B cell (primary cell): Measurements from ENCODE around the gene HOXB13. TPM values are rescaled to one million over a fixed set of nuclear protein-coding genes. Genes with fewer than 3 reads are reported as not detected.
"Not testable (repeated sequence)": the region's sequence is repeated elsewhere in the genome, so short reads cannot be mapped to it uniquely, and the experiment has no call there.

Source experiments
- ATAC-seq: fragments of 200-7000 bp; cut with Tn5 transposase; one replicate; pipeline ENCODE4 v1.10.0; 2021; ENCODE audit warnings: low read depth, mild to moderate bottlenecking, moderate number of reproducible peaks, moderate library complexity
- CTCF ChIA-PET: fragments of 350-600 bp; sonication (Branson Sonifier 250); formaldehyde crosslinking; loops from one replicate; lab custom pipeline; 2021; ENCODE audit warnings: antibody characterized with exemption, inconsistent platforms; lab: Charles Lee
- POLR2A ChIA-PET: fragments of 350-600 bp; sonication (Branson Sonifier 250); formaldehyde crosslinking; loops from one replicate; lab custom pipeline; 2021; ENCODE audit warnings: antibody characterized with exemption; lab: Charles Lee
- DNase-seq: peaks from one replicate; pipeline ENCODE4 v3.0.0; 2013
- H2AFZ ChIP-seq: 2 replicates; pipeline ENCODE4 v1.6.1; 2012; ENCODE audit warnings: mild to moderate bottlenecking, low read depth, low read length; ENCODE audit not compliant: insufficient read depth, poor library complexity, severe bottlenecking
- H3K27ac ChIP-seq, 2 donors: 1 replicate in 1 of 2; 2 replicates in 1 of 2; pipeline ENCODE4 v1.5.1; 2012 to 2013; ENCODE audit warnings: low read length in 2 of 2, mild to moderate bottlenecking in 2 of 2, moderate library complexity in 1 of 2
- H3K27me3 ChIP-seq, 4 experiments: fragments of 200-600 bp in 1 of 4; sonication (generic) in 1 of 4; replicated peaks in 1 of 4; 1 replicate in 2 of 4; 2 replicates in 2 of 4; pipeline versions ENCODE4 v1.6.1 to v1.7.0; 2013 to 2016; ENCODE audit warnings: low read length in 3 of 4, mild to moderate bottlenecking in 2 of 4, mixed read lengths in 1 of 4, moderate library complexity in 1 of 4; ENCODE audit not compliant: insufficient read depth in 4 of 4, control insufficient read depth in 3 of 4; ENCODE audit errors: control extremely low read depth in 1 of 4
- H3K36me3 ChIP-seq, 2 experiments: replicated peaks in 1 of 2; 1 replicate in 1 of 2; 2 replicates in 1 of 2; pipeline versions ENCODE4 v1.6.1 to v1.7.1; 2013; ENCODE audit warnings: low read length in 1 of 2; ENCODE audit not compliant: insufficient read depth in 2 of 2, control insufficient read depth in 1 of 2; ENCODE audit errors: control extremely low read depth in 1 of 2, extremely low read depth in 1 of 2
- H3K4me1 ChIP-seq, 2 donors: fragments of 200-600 bp in 1 of 2; sonication (generic) in 1 of 2; 1 replicate in 1 of 2; 2 replicates in 1 of 2; pipeline versions ENCODE4 v1.5.1 to v1.6.1; 2013 to 2017; ENCODE audit warnings: low read length in 2 of 2; ENCODE audit not compliant: control insufficient read depth in 2 of 2, insufficient read depth in 2 of 2
- H3K4me2 ChIP-seq: replicated peaks from 2 replicates; pipeline ENCODE3; 2012; ENCODE audit warnings: mild to moderate bottlenecking, low read depth, low read length; ENCODE audit not compliant: poor library complexity, severe bottlenecking
- H3K4me3 ChIP-seq, 5 experiments: fragments of 200-600 bp in 1 of 5; sonication (generic) in 1 of 5; 1 replicate in 3 of 5; 2 replicates in 2 of 5; pipeline versions ENCODE4 v1.5.1 to v1.7.0; 2011 to 2016; ENCODE audit warnings: low read length in 4 of 5, mild to moderate bottlenecking in 4 of 5, low read depth in 2 of 5, control low read depth in 1 of 5, moderate library complexity in 1 of 5; ENCODE audit not compliant: insufficient read depth in 1 of 5; ENCODE audit errors: control extremely low read depth in 1 of 5, extremely low read depth in 1 of 5
- H3K79me2 ChIP-seq: fragments of 200-600 bp; sonication (generic); one replicate; pipeline ENCODE4 v1.6.0; 2016; ENCODE audit warnings: low read length; ENCODE audit not compliant: control insufficient read depth, insufficient read depth
- H3K9ac ChIP-seq: fragments of 200-600 bp; sonication (generic); 2 replicates; pipeline ENCODE4 v1.6.1; 2017; ENCODE audit warnings: mild to moderate bottlenecking, low read length, moderate library complexity
- H3K9me3 ChIP-seq, 3 donors: one replicate each; pipeline versions ENCODE4 v1.6.1 to v1.7.1; 2013; ENCODE audit warnings: low read length in 2 of 3; ENCODE audit not compliant: control insufficient read depth in 2 of 3, insufficient read depth in 1 of 3; ENCODE audit errors: control extremely low read depth in 1 of 3
- H4K20me1 ChIP-seq: 2 replicates; pipeline ENCODE4 v1.6.0; 2012; ENCODE audit warnings: mild to moderate bottlenecking, low read length; ENCODE audit not compliant: insufficient read depth, control insufficient read depth, poor library complexity, severe bottlenecking
- H3K27ac Mint-ChIP-seq: one replicate; pipeline ENCODE4 v1.8.0; 2021; ENCODE audit warnings: mixed read lengths
- H3K27me3 Mint-ChIP-seq: one replicate; pipeline ENCODE4 v1.8.0; 2021; ENCODE audit warnings: mixed read lengths
- H3K4me1 Mint-ChIP-seq: one replicate; pipeline ENCODE4 v1.8.0; 2021; ENCODE audit warnings: mixed read lengths
- H3K4me3 Mint-ChIP-seq: one replicate; pipeline ENCODE4 v1.8.0; 2021; ENCODE audit warnings: mixed read lengths
- H3K9me3 Mint-ChIP-seq: one replicate; pipeline ENCODE4 v1.8.0; 2022; ENCODE audit warnings: mixed read lengths; ENCODE audit not compliant: insufficient read depth
- CTCF ChIP-seq: fragments of 200-600 bp; IDR thresholded peaks from one replicate; pipeline ENCODE4 v1.8.0; 2022; ENCODE audit warnings: antibody characterized with exemption, mild to moderate bottlenecking
- EZH2 ChIP-seq: IDR thresholded peaks from 2 replicates; pipeline ENCODE4 v1.6.1; 2012; ENCODE audit warnings: borderline replicate concordance, low read depth, mild to moderate bottlenecking, moderate library complexity, low read length; ENCODE audit not compliant: insufficient read depth, poor library complexity, severe bottlenecking
- WGBS: methylation state at CpG from one replicate; pipeline ENCODE4 v1.1.5; 2013; ENCODE audit warnings: missing lambda C conversion rate; ENCODE audit not compliant: insufficient coverage; 5-methylcytosine and 5-hydroxymethylcytosine counted together
- intact Hi-C: fragments of 100-400 bp; cut with micrococcal nuclease; formaldehyde crosslinking; loops from one replicate; pipeline ENCODE4 v1.10.0; 2022
- polyA plus RNA-seq: library from polyadenylated mRNA; depleted of rRNA; stranded (reverse); fragments of >200 nt; gene quantifications from 2 replicates; pipeline ENCODE4 v1.2.3, GENCODE V29; 2012
- total RNA-seq, 2 donors: library from RNA; stranded (reverse); fragments of 120-200 nt in 1 of 2; gene quantifications; 1 replicate in 1 of 2; 2 replicates in 1 of 2; pipeline versions ENCODE4 v1.2.3 to v1.2.4, GENCODE V29; 2013 to 2022

Gene HOXB13
- total and polyA plus RNA-seq, 2 donors (not counting 1 experiment from before 2014, with no cell fraction given) = not detected

- Histone ChIP-seq H3K4me1 (peaks cover 17 to 27% of the 10 kb centered on the region in 2 donors), H3K9ac (no peak overlapping the region), H3K4me2 (no peak overlapping the region), H2AFZ (no peak overlapping the region), H3K27me3 (peaks cover 0 to 76% (median 65%) of the 10 kb centered on the region in 4 experiments), H3K79me2 (no peaks in the 10 kb centered on the region), H3K27ac (no peak overlapping the region), H3K36me3 (no peaks in the 10 kb centered on the region), H3K4me3 (no peak overlapping the region), H3K9me3 (peaks cover 0 to 47% (median 10%) of the 10 kb centered on the region in 3 donors), H4K20me1 (no peaks in the 10 kb centered on the region)
- intact Hi-C loops = no loop called here
- Mint-ChIP-seq H3K27me3 (peaks cover 61% of the 10 kb centered on the region), H3K27ac (no peak overlapping the region), H3K4me1 (peaks cover 16% of the 10 kb centered on the region), H3K4me3 (peak overlapping the region; percentile 37), H3K9me3 (no peaks in the 10 kb centered on the region)
- ChIA-PET POLR2A (interaction anchor here (0.6 kb wide), 1 partner anchor 15 kb away, joined by 3 read pairs; no protein-coding TSS in a partner anchor), CTCF (interaction anchor here (0.7 to 2.0 kb wide), 8 partner anchors 8 to 130 kb away, joined by 3 to 9 read pairs (median 3); no protein-coding TSS in a partner anchor)
- ATAC-seq (no peak), DNase-seq (peak; percentile 17)
- 20% methylated on average over 2 of the region's 10 CpGs for WGBS
- no peak for TF ChIP-seq CTCF
- TF ChIP-seq EZH2 = no peak
Observed at GRCh38 chr17:48717367-48718226, 11.0 kb downstream of the HOXB13 start.

- 80% methylated on average over 1 of the region's 3 CpGs for WGBS
- H3K27ac ChIP-seq, POLR2A ChIA-PET, H3K36me3 ChIP-seq, H3K79me2 ChIP-seq, H3K9ac ChIP-seq, H4K20me1 ChIP-seq, H3K4me2 ChIP-seq, ATAC-seq, intact Hi-C loops, H3K9me3 Mint-ChIP-seq, DNase-seq, H3K4me3 ChIP-seq, H3K27ac Mint-ChIP-seq, H2AFZ ChIP-seq, H3K4me3 Mint-ChIP-seq: not testable (repeated sequence)
- H3K4me1 Mint-ChIP-seq = peaks cover 16% of the 10 kb centered on the region
- CTCF ChIA-PET = interaction anchor here (1.0 to 2.0 kb wide), 2 partner anchors 9 to 37 kb away, joined by 3 to 9 read pairs; no protein-coding TSS in a partner anchor
- Histone ChIP-seq H3K27me3 (peaks cover 0 to 73% (median 59%) of the 10 kb centered on the region in 4 experiments), H3K4me1 (peaks cover 17 to 19% of the 10 kb centered on the region in 2 donors), H3K9me3 (peaks cover 0 to 37% (median 10%) of the 10 kb centered on the region in 3 donors)
- peaks cover 58% of the 10 kb centered on the region for H3K27me3 Mint-ChIP-seq
Observed at GRCh38 chr17:48716549-48716948, 12.0 kb downstream of the HOXB13 start.
